HL-60 (cell line): ENCODE measurements around the gene CALR3.
A peak's percentile ranks its signal among the peaks of the same experiment; 100 is the strongest.
"Not testable (repeated sequence)": the region's sequence is repeated elsewhere in the genome, so short reads cannot be mapped to it uniquely, and the experiment has no call there.

Experiments used
- DNase-seq, 2 experiments: peaks; one replicate each; pipeline ENCODE4 v3.0.0-alpha.2; 2010 to 2020; ENCODE audit warnings: low read depth in 1 of 2, low spot score in 1 of 2
- H3K27ac ChIP-seq: fragments of 250-450 bp; sonication (Bioruptor Pico); replicated peaks from 2 replicates; pipeline ENCODE4 v1.5.1; 2020; ENCODE audit warnings: mild to moderate bottlenecking, moderate library complexity
- H3K27me3 ChIP-seq: fragments of 250-450 bp; sonication (Bioruptor Pico); 2 replicates; pipeline ENCODE4 v1.5.1; 2021; ENCODE audit warnings: mild to moderate bottlenecking, moderate library complexity; ENCODE audit not compliant: insufficient read depth, poor library complexity, severe bottlenecking
- H3K4me3 ChIP-seq: replicated peaks from 2 replicates; pipeline ENCODE4 v1.5.1; 2011; ENCODE audit warnings: mild to moderate bottlenecking, control low read depth, low read length; ENCODE audit not compliant: insufficient read depth
- CTCF ChIP-seq: IDR thresholded peaks from one replicate; pipeline ENCODE4 v1.5.1; 2011; ENCODE audit warnings: low read length, control low read depth, inconsistent platforms; ENCODE audit not compliant: insufficient read depth
- GABPA ChIP-seq: IDR thresholded peaks from 2 replicates; pipeline ENCODE4 v1.6.1; 2012; ENCODE audit warnings: low read depth
- POLR2AphosphoS5 ChIP-seq: IDR thresholded peaks from 2 replicates; pipeline ENCODE4 v1.6.1; 2012; ENCODE audit warnings: low read depth
- REST ChIP-seq: IDR thresholded peaks from 2 replicates; pipeline ENCODE4 v1.6.1; 2012; ENCODE audit warnings: low read depth; ENCODE audit not compliant: insufficient replicate concordance
- SPI1 ChIP-seq: IDR thresholded peaks from 2 replicates; pipeline ENCODE4 v1.6.1; 2012; ENCODE audit warnings: low read depth, mild to moderate bottlenecking, borderline replicate concordance

Gene CALR3

GRCh38 chr19:16470911-16471811 is 24.8 kb downstream of the CALR3 start:
- Histone ChIP-seq H3K4me3 (peak overlapping the region; percentile 74), H3K27ac (peak overlapping the region; percentile 48), H3K27me3 (no peaks in the 10 kb centered on the region)
- DNase-seq: peak; percentile 15 to 50
- no peak for TF ChIP-seq CTCF
- TF ChIP-seq REST: no peak
- no peak for TF ChIP-seq SPI1
- no peak for TF ChIP-seq POLR2AphosphoS5
- TF ChIP-seq GABPA: no peak

- H3K4me3 ChIP-seq: peak overlapping the region; percentile 74
- H3K27me3 ChIP-seq: no peaks in the 10 kb centered on the region
- no peak overlapping the region for H3K27ac ChIP-seq
- TF ChIP-seq REST: no peak
- no peak for TF ChIP-seq CTCF
- DNase-seq: no peak
Observed at GRCh38 chr19:16470541-16470910, 25.4 kb downstream of the CALR3 start.

- H3K27me3 ChIP-seq: no peaks in the 10 kb centered on the region
- DNase-seq: no peak
- no peak overlapping the region for H3K4me3 ChIP-seq
- no peak for TF ChIP-seq SPI1
- H3K27ac ChIP-seq: no peak overlapping the region
Observed at GRCh38 chr19:16467581-16467980, 28.4 kb downstream of the CALR3 start.

- H3K27ac ChIP-seq, H3K27me3 ChIP-seq, DNase-seq, H3K4me3 ChIP-seq: not testable (repeated sequence)
Observed at GRCh38 chr19:16466802-16467427, 29.1 kb downstream of the CALR3 start.
